HepG2 (cell line): ENCODE data around the gene WNT6. TPM values are rescaled to one million over a fixed set of nuclear protein-coding genes. Genes with fewer than 3 reads are reported as not detected.

Source experiments
- NONO ChIP-seq, 2 experiments: fragments of 450-650 bp in 1 of 2; sonication (generic) in 1 of 2; formaldehyde crosslinking in 1 of 2; IDR thresholded peaks in 1 of 2; conservative IDR thresholded peaks in 1 of 2; 2 replicates each; pipeline versions ENCODE4 v1.6.1 to v1.8.0; 2017 to 2022; ENCODE audit warnings: mild to moderate bottlenecking in 1 of 2, missing genetic modification reagents in 1 of 2, moderate library complexity in 1 of 2
- TBX3 ChIP-seq: fragments of 450-650 bp; IDR thresholded peaks from 2 replicates; pipeline ENCODE4 v1.6.1; 2017; ENCODE audit warnings: antibody characterized with exemption, mild to moderate bottlenecking, inconsistent platforms, borderline replicate concordance
- ZFX ChIP-seq: sonication (generic); formaldehyde crosslinking; IDR thresholded peaks from 2 replicates; pipeline ENCODE4 v1.4.0; 2020; ENCODE audit warnings: mild to moderate bottlenecking, low read depth, missing genetic modification reagents, moderate library complexity
- ZFY ChIP-seq: sonication (generic); formaldehyde crosslinking; IDR thresholded peaks from 2 replicates; pipeline ENCODE4 v1.4.0; 2020; ENCODE audit warnings: missing genetic modification reagents
- ZMYM3 ChIP-seq: sonication (generic); formaldehyde crosslinking; IDR thresholded peaks from 2 replicates; pipeline ENCODE4 v1.5.1; 2020; ENCODE audit warnings: mild to moderate bottlenecking, missing genetic modification reagents
- ZNF33B ChIP-seq: sonication (generic); formaldehyde crosslinking; IDR thresholded peaks from 2 replicates; pipeline ENCODE4 v1.5.1; 2020; ENCODE audit warnings: mild to moderate bottlenecking, missing genetic modification reagents
- ZNF44 ChIP-seq: sonication (generic); formaldehyde crosslinking; IDR thresholded peaks from 2 replicates; pipeline ENCODE4 v1.5.1; 2020; ENCODE audit warnings: mild to moderate bottlenecking, missing genetic modification reagents
- ZNF460 ChIP-seq: sonication (generic); formaldehyde crosslinking; IDR thresholded peaks from 2 replicates; pipeline ENCODE4 v1.5.1; 2020; ENCODE audit warnings: missing genetic modification reagents, mild to moderate bottlenecking, borderline replicate concordance
- ZNF687 ChIP-seq: sonication (generic); formaldehyde crosslinking; IDR thresholded peaks from 2 replicates; pipeline ENCODE4 v1.5.1; 2020; ENCODE audit warnings: mild to moderate bottlenecking, missing genetic modification reagents, moderate library complexity
- ZNF777 ChIP-seq: sonication (generic); formaldehyde crosslinking; IDR thresholded peaks from 2 replicates; pipeline ENCODE4 v1.4.0; 2020; ENCODE audit warnings: missing genetic modification reagents
- polyA plus RNA-seq, 8 experiments: library from polyadenylated mRNA; depleted of rRNA in 3 of 8; stranded (reverse) in 7 of 8; unstranded in 1 of 8; fragments of >200 nt; fragmentation: Illumina TruSeq in 4 of 8; extraction: Trizol in 4 of 8; gene quantifications; 2 replicates each; pipeline versions ENCODE4 v1.2.1 to v1.2.3, GENCODE V29; 2011 to 2016; ENCODE audit warnings: low read depth in 4 of 8, missing spikeins in 1 of 8, mixed read lengths in 1 of 8; ENCODE audit not compliant: insufficient read depth in 1 of 8
- total RNA-seq, 5 experiments: library from RNA; depleted of rRNA; stranded (reverse); fragments of >200 nt; fragmentation: Illumina TruSeq; extraction: Trizol; gene quantifications; 2 replicates each; pipeline ENCODE4 v1.2.3, GENCODE V29; 2016; ENCODE audit warnings: low read depth in 1 of 5

WNT6 gene
- total and polyA plus RNA-seq, 2 of the 13 experiments (the other 11 are each of a cell fraction or from before 2014, with no cell fraction given): 0.20 TPM; not detected in 1

- 0 out of 2 replicates have a peak, but pooled peaks have one; percentile 14 for TF ChIP-seq ZFY (CRISPR knock-in tag)
- peak; percentile 47 for TF ChIP-seq ZNF687 (CRISPR knock-in tag)
- no peak for TF ChIP-seq TBX3
- TF ChIP-seq ZNF460: no peak
- peak; percentile 83 for TF ChIP-seq ZNF777
- no peak for TF ChIP-seq ZMYM3
- peak; percentile 50 for TF ChIP-seq ZFX (CRISPR knock-in tag)
- TF ChIP-seq NONO (IDR thresholded peaks at IDR 0.05): no peak
- TF ChIP-seq NONO (CRISPR knock-in tag; conservative IDR thresholded peaks at IDR 0.05): no peak
- TF ChIP-seq ZNF33B (CRISPR knock-in tag): no peak
- TF ChIP-seq ZNF44 (CRISPR knock-in tag): no peak
These were observed 24.2 kb downstream of the WNT6 start (continued) for GRCh38 chr2:218883491-218884490.
